Coronary artery (tissue), 2 donors: ENCODE measurements around the gene SYT7.

Source experiments
- DNase-seq: peaks from one replicate; pipeline ENCODE4 v3.0.0-alpha.2; 2017; ENCODE audit warnings: low spot score
- H3K27ac ChIP-seq, 2 donors: fragments of 200-600 bp; sonication (generic); one replicate each; pipeline ENCODE4 v1.5.1; 2016 to 2019
- H3K4me3 ChIP-seq: fragments of 200-600 bp; sonication (generic); 2 replicates; pipeline ENCODE4 v1.5.1; 2016; ENCODE audit warnings: mild to moderate bottlenecking, moderate library complexity
- CTCF ChIP-seq: fragments of 200-600 bp; sonication (generic); IDR thresholded peaks from one replicate; pipeline ENCODE4 v1.5.1; 2019; ENCODE audit warnings: antibody characterized with exemption

SYT7 gene

GRCh38 chr11:61609000-61609979 lies 28.4 kb upstream of the SYT7 start:
- Histone ChIP-seq H3K27ac (no peak overlapping the region), H3K4me3 (no peak overlapping the region)
- DNase-seq, result no peak
- TF ChIP-seq CTCF, result no peak

- DNase-seq, result no peak
- Histone ChIP-seq H3K4me3 (no peak overlapping the region), H3K27ac (no peak overlapping the region)
- TF ChIP-seq CTCF, result no peak
These were observed 27.2 kb upstream of the SYT7 start for GRCh38 chr11:61607920-61608599.

GRCh38 chr11:61607426-61607825 lies 26.6 kb upstream of the SYT7 start:
- no peak for TF ChIP-seq CTCF
- Histone ChIP-seq H3K4me3 (no peak overlapping the region), H3K27ac (no peak overlapping the region)
- no peak for DNase-seq

GRCh38 chr11:61603667-61604066 lies 22.8 kb upstream of the SYT7 start:
- Histone ChIP-seq H3K4me3 (no peak overlapping the region), H3K27ac (no peak overlapping the region)
- no peak for TF ChIP-seq CTCF
- DNase-seq, result no peak

GRCh38 chr11:61602775-61603569 lies 22.1 kb upstream of the SYT7 start:
- Histone ChIP-seq H3K27ac (no peak overlapping the region), H3K4me3 (no peak overlapping the region)
- peak; percentile 85 for DNase-seq
- no peak for TF ChIP-seq CTCF

GRCh38 chr11:61601512-61601911 lies 20.6 kb upstream of the SYT7 start:
- no peak overlapping the region for H3K4me3 ChIP-seq
- no peak for TF ChIP-seq CTCF
- no peak overlapping the region for H3K27ac ChIP-seq
- DNase-seq, result no peak
